DOHH2 (cell line): ENCODE measurements around the gene IFITM1.

Source experiments
- H3F3A ChIP-seq: fragments of 200-600 bp; sonication (generic), shearing (Covaris generic); 2 replicates; pipeline ENCODE4 v1.6.0; 2016; ENCODE audit warnings: antibody characterized with exemption, mild to moderate bottlenecking; ENCODE audit not compliant: control insufficient read depth, insufficient read depth
- H3K27ac ChIP-seq: fragments of 200-600 bp; sonication (generic); 2 replicates; pipeline ENCODE4 v1.5.1; 2014; ENCODE audit warnings: low read depth, mild to moderate bottlenecking, low read length, moderate library complexity
- H3K27me3 ChIP-seq: fragments of 200-600 bp; sonication (generic); 2 replicates; pipeline ENCODE4 v1.6.1; 2014; ENCODE audit warnings: mild to moderate bottlenecking, low read length, mixed read lengths; ENCODE audit not compliant: control insufficient read depth
- H3K36me3 ChIP-seq: fragments of 200-600 bp; sonication (generic); 2 replicates; pipeline ENCODE4 v1.6.1; 2014; ENCODE audit warnings: mild to moderate bottlenecking, low read length, moderate library complexity, mixed read lengths; ENCODE audit not compliant: control insufficient read depth
- H3K4me1 ChIP-seq: fragments of 200-600 bp; sonication (generic); 2 replicates; pipeline ENCODE4 v1.6.1; 2014; ENCODE audit warnings: mild to moderate bottlenecking, low read length, mixed read lengths; ENCODE audit not compliant: control insufficient read depth
- H3K4me2 ChIP-seq: fragments of 200-600 bp; sonication (generic); 2 replicates; pipeline ENCODE4 v1.6.0; 2014; ENCODE audit warnings: mild to moderate bottlenecking, low read length, moderate library complexity
- H3K4me3 ChIP-seq: fragments of 200-600 bp; sonication (generic); 2 replicates; pipeline ENCODE4 v1.5.1; 2014; ENCODE audit warnings: mild to moderate bottlenecking, low read length, mixed read lengths
- H3K79me2 ChIP-seq: fragments of 200-600 bp; sonication (generic); 2 replicates; pipeline ENCODE4 v1.6.1; 2014; ENCODE audit warnings: mild to moderate bottlenecking, low read length, mixed read lengths; ENCODE audit not compliant: control insufficient read depth
- H3K9me2 ChIP-seq: fragments of 200-600 bp; sonication (generic); replicated peaks from 2 replicates; pipeline ENCODE4 v1.6.1; 2014; ENCODE audit warnings: mild to moderate bottlenecking, low read length, mixed read lengths; ENCODE audit not compliant: control insufficient read depth
- H3K9me3 ChIP-seq: fragments of 200-600 bp; sonication (generic); 2 replicates; pipeline ENCODE4 v1.6.1; 2014; ENCODE audit warnings: antibody characterized with exemption, low read length, mixed read lengths; ENCODE audit not compliant: control insufficient read depth, insufficient read depth
- H4K20me1 ChIP-seq: fragments of 200-600 bp; sonication (generic); 2 replicates; pipeline ENCODE4 v1.6.0; 2014; ENCODE audit warnings: low read depth, mild to moderate bottlenecking, antibody characterized with exemption, low read length, moderate library complexity; ENCODE audit not compliant: control insufficient read depth, insufficient read depth
- CTCF ChIP-seq: fragments of 200-600 bp; sonication (generic); IDR thresholded peaks from one replicate; pipeline ENCODE4 v1.5.1; 2014; ENCODE audit warnings: antibody characterized with exemption, mild to moderate bottlenecking, low read depth, low read length; ENCODE audit not compliant: poor library complexity, severe bottlenecking
- EZH2phosphoT487 ChIP-seq: fragments of 200-600 bp; sonication (generic); IDR thresholded peaks from 2 replicates; pipeline ENCODE4 v1.6.1; 2017; ENCODE audit warnings: borderline replicate concordance, mild to moderate bottlenecking, antibody characterized with exemption, low read length, moderate library complexity, mixed read lengths

Gene IFITM1

GRCh38 chr11:287821-288477 lies 25.9 kb upstream of the IFITM1 start:
- Histone ChIP-seq H3K27me3 (peaks cover 20% of the 10 kb centered on the region), H3K4me1 (peaks cover 33% of the 10 kb centered on the region), H3K4me3 (peak overlapping the region; percentile 74), H3K79me2 (no peaks in the 10 kb centered on the region), H3K27ac (no peak overlapping the region), H3K36me3 (no peaks in the 10 kb centered on the region), H3K9me2 (no peaks in the 10 kb centered on the region), H3K9me3 (no peaks in the 10 kb centered on the region), H4K20me1 (no peaks in the 10 kb centered on the region), H3F3A (no peaks in the 10 kb centered on the region), H3K4me2 (peak overlapping the region; percentile 93)
- TF ChIP-seq EZH2phosphoT487 (no peak), CTCF (no peak)

DNA sequence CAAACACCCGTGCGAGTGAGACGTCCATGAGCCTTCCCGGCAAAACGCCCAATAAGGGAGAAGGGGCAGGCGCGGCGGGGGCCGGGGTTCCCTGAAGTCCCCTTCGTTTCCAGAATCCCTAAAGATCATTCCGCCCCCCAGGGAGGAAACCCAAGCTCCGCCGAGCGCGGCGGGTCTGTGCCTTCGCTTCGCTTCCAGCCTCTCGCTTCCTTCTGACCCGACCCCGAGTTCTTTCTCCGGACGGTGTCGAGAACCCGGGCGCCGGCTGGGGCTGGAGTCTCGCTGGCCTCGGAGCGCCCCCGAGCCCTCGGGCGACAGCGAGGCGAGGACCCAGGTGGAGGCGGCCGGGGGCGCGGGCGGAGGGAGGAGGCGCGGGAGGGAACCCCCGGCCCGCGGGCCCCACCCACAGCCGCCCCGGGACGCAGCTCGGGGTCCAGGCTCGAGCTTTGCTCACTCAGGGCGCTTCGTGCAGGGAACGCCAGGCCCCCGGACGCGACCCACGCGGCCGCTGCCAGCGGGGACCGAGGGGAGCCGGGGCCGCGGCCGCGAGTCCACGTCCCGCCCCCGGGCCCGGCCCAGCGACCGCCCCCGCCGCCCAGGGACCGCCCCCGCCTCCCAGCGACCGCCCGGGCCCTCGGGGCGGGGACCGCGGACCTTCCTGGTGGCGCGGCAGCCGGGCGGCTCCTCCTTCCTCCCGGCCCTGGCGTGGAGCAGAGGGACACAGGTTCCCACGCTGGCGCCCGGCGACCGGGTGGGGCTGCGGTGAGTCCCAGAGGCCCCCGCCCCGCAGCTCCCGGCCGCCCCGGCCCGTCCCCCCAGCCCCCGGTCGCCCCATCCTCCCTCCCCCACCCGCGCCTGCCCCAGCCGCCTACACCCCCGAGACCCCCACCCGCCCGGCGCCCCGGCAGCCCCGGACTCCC lies 25.1 kb upstream of the IFITM1 start, which contains the start of gene PGGHG:
Gene PGGHG, plus strand, starts transcription at position 649 of the 920 bp plus-strand sequence. CDS start 691 bp downstream, outside the sequence.
- Histone ChIP-seq H3K4me2 (peak within 1 kb of the TSS; percentile 93), H3K9me3 (no peaks in the 10 kb centered on the region), H3K36me3 (no peaks in the 10 kb centered on the region), H3K27ac (no peak within 1 kb of the TSS), H3F3A (no peaks in the 10 kb centered on the region), H3K79me2 (no peaks in the 10 kb centered on the region), H3K27me3 (peaks cover 20% of the 10 kb centered on the region), H3K9me2 (no peaks in the 10 kb centered on the region), H4K20me1 (no peaks in the 10 kb centered on the region), H3K4me3 (peak within 1 kb of the TSS; percentile 74), H3K4me1 (peaks cover 31% of the 10 kb centered on the region)
- TF ChIP-seq CTCF (no peak), EZH2phosphoT487 (peak; percentile 54; the same call in 1 of the 2 replicates)

DNA sequence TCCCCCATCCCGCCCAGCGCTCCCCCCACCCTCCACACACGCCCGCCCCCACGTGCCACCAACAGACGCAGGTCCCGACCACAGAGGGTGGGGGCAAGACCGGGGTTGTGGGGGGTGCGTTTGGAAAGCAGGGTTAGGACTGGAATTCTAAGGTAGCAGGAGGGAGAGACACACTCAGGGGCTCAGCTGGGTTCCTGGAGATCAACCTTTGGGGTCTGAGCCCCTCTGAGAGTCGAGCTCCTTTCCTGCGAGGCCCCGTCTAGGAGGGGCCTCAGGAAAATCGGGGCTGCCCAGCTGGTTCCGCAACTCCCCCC lies 24.5 kb upstream of the IFITM1 start:
- no peaks in the 10 kb centered on the region for H4K20me1 ChIP-seq
- no peaks in the 10 kb centered on the region for H3F3A ChIP-seq
- no peaks in the 10 kb centered on the region for H3K36me3 ChIP-seq
- H3K27me3 ChIP-seq, result peaks cover 20% of the 10 kb centered on the region
- TF ChIP-seq CTCF, result no peak
- no peak for TF ChIP-seq EZH2phosphoT487
- H3K79me2 ChIP-seq, result no peaks in the 10 kb centered on the region
- no peaks in the 10 kb centered on the region for H3K9me2 ChIP-seq
- peaks cover 31% of the 10 kb centered on the region for H3K4me1 ChIP-seq
- no peaks in the 10 kb centered on the region for H3K9me3 ChIP-seq
- H3K4me2 ChIP-seq, result peak overlapping the region; percentile 71
- H3K27ac ChIP-seq, result no peak overlapping the region
- H3K4me3 ChIP-seq, result peak overlapping the region; percentile 66
